Measurements from ENCODE around the gene FITM1. TPM values are rescaled to one million over a fixed set of nuclear protein-coding genes. Genes with fewer than 3 reads are reported as not detected.

The FITM1 gene
- total RNA-seq, 2 donors from 2014 or later, result 1.1 TPM; not detected in 1

DNA sequence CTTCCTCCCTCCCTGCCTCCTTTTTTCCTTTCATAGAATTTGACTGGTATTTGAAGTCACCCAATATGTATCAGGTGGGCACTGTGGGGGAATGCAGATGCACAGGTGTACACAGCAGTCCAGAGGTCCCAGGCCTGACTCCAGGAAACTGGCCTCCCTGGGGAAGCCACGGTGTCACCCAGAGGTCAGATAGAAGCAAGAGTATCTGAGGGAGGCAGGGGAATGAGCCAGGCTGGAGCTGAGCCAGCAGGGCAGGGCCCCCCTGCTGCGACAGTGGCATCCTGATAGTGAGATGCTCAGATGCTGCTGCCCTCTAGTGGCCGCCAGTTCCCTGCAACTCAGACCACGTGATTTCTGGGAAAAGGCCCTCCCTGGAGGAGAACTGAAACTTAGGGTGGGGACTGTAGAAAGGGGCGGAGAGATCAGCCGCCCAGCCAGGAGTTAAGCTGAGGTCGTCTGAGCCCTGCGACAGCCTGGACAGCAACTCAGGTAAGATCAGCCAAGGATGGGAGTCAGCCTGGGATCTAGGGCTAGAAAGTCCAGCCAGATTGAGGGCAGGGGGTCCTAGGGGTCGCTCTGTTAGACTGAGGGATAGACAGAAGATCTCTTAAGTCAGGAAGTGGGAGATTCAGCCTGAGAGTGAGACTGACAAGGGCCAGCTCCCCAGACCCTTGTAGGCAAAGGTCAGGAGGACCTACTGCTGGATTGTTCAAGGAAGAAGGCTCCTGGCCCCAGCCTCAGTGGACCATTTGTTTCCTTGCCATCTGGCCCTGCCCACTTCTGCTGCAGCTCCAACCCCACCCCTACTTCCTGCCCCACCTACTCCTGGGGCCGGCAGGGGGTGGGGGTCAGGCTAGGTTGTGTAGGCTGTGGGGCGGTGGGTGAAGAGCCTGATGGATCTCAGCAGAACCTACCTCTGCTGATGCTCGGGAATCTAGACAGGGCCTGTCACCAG is 30.7 kb downstream of the FITM1 start, which contains the start of gene IRF9:
Gene IRF9, plus strand, starts transcription at position 416 of the 955 bp plus-strand sequence. CDS start 880 bp downstream, outside the sequence.
- Histone ChIP-seq H3K9ac (ENCODE audit: extremely low read depth, low read length, poor library complexity, severe bottlenecking) (peak within 1 kb of the TSS; percentile 28), H3K4me3 (ENCODE audit: low read length) (peak within 1 kb of the TSS; percentile 72), H3K36me3 (ENCODE audit: control insufficient read depth, insufficient read depth, low read length) (peaks cover 50% of the 10 kb centered on the region), H3K27ac (ENCODE audit: low read depth, low read length) (no peak within 1 kb of the TSS), H3K9me3 (ENCODE audit: control insufficient read depth, low read length) (no peaks in the 10 kb centered on the region), H3K27me3 (ENCODE audit: control insufficient read depth, insufficient read depth, low read length, poor library complexity, severe bottlenecking) (no peaks in the 10 kb centered on the region), H3K4me1 (ENCODE audit: control insufficient read depth, insufficient read depth, low read length) (peaks cover 6% of the 10 kb centered on the region)
- Mint-ChIP-seq H3K27me3 (ENCODE audit: insufficient read depth) (no peaks in the 10 kb centered on the region), H3K9me3 (no peaks in the 10 kb centered on the region), H3K36me3 (ENCODE audit: low read depth) (peaks cover 56% of the 10 kb centered on the region), H3K4me3 (peak within 1 kb of the TSS; percentile 52), H3K4me1 (peaks cover 10% of the 10 kb centered on the region), H3K27ac (peak within 1 kb of the TSS; percentile 89)
- WGBS, 2 experiments (ENCODE audit: insufficient coverage in 1 of 2, insufficient read length in 1 of 2), result 4 to 13% methylated on average over 7 to 11 of the region's 12 CpGs
- DNase-seq, result peak; percentile 99
- peak; percentile 96 for TF ChIP-seq CTCF (conservative IDR thresholded peaks at IDR 0.05)

GRCh38 chr14:24162093-24162492 is 31.6 kb downstream of the FITM1 start:
- H3K9me3 ChIP-seq (ENCODE audit: control insufficient read depth, low read length), result no peaks in the 10 kb centered on the region
- H3K4me1 ChIP-seq (ENCODE audit: control insufficient read depth, insufficient read depth, low read length), result peaks cover 6% of the 10 kb centered on the region
- H3K27ac ChIP-seq (ENCODE audit: low read depth, low read length), result no peak overlapping the region
- peak overlapping the region; percentile 52 for H3K4me3 Mint-ChIP-seq
- no peaks in the 10 kb centered on the region for H3K27me3 Mint-ChIP-seq (ENCODE audit: insufficient read depth)
- H3K4me3 ChIP-seq (ENCODE audit: low read length), result peak overlapping the region; percentile 72
- WGBS, 2 experiments (ENCODE audit: insufficient coverage in 1 of 2, insufficient read length in 1 of 2), result 92 to 100% methylated on average over 3 to 8 of the region's 8 CpGs
- H3K36me3 Mint-ChIP-seq (ENCODE audit: low read depth), result peaks cover 58% of the 10 kb centered on the region
- no peak for TF ChIP-seq CTCF (conservative IDR thresholded peaks at IDR 0.05)
- DNase-seq, result no peak
- H3K36me3 ChIP-seq (ENCODE audit: control insufficient read depth, insufficient read depth, low read length), result peaks cover 49% of the 10 kb centered on the region
- no peak overlapping the region for H3K9ac ChIP-seq (ENCODE audit: extremely low read depth, low read length, poor library complexity, severe bottlenecking)
- peaks cover 10% of the 10 kb centered on the region for H3K4me1 Mint-ChIP-seq
- no peaks in the 10 kb centered on the region for H3K27me3 ChIP-seq (ENCODE audit: control insufficient read depth, insufficient read depth, low read length, poor library complexity, severe bottlenecking)
- peak overlapping the region; percentile 89 for H3K27ac Mint-ChIP-seq
- H3K9me3 Mint-ChIP-seq, result no peaks in the 10 kb centered on the region

DNA sequence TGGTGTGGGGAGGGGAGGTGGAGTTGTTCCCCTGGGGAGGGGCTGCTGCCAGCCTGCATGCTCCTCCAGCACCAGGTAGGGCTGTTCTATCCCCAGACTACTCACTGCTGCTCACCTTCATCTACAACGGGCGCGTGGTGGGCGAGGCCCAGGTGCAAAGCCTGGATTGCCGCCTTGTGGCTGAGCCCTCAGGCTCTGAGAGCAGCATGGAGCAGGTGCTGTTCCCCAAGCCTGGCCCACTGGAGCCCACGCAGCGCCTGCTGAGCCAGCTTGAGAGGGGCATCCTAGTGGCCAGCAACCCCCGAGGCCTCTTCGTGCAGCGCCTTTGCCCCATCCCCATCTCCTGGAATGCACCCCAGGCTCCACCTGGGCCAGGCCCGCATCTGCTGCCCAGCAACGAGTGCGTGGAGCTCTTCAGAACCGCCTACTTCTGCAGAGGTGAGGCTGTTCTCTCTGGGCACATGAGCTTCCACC is 34.1 kb downstream of the FITM1 start:
- Mint-ChIP-seq H3K36me3 (ENCODE audit: low read depth) (peaks cover 41% of the 10 kb centered on the region), H3K4me1 (peaks cover 10% of the 10 kb centered on the region), H3K27ac (no peak overlapping the region), H3K9me3 (no peaks in the 10 kb centered on the region), H3K4me3 (no peak overlapping the region), H3K27me3 (ENCODE audit: insufficient read depth) (no peaks in the 10 kb centered on the region)
- Histone ChIP-seq H3K4me1 (ENCODE audit: control insufficient read depth, insufficient read depth, low read length) (peaks cover 6% of the 10 kb centered on the region), H3K9ac (ENCODE audit: extremely low read depth, low read length, poor library complexity, severe bottlenecking) (no peak overlapping the region), H3K9me3 (ENCODE audit: control insufficient read depth, low read length) (no peaks in the 10 kb centered on the region), H3K36me3 (ENCODE audit: control insufficient read depth, insufficient read depth, low read length) (peaks cover 34% of the 10 kb centered on the region), H3K27me3 (ENCODE audit: control insufficient read depth, insufficient read depth, low read length, poor library complexity, severe bottlenecking) (no peaks in the 10 kb centered on the region), H3K4me3 (ENCODE audit: low read length) (no peak overlapping the region), H3K27ac (ENCODE audit: low read depth, low read length) (no peak overlapping the region)
- 92 to 93% methylated on average over 9 to 14 of the region's 14 CpGs for WGBS, 2 experiments (ENCODE audit: insufficient coverage in 1 of 2, insufficient read length in 1 of 2)
- no peak for TF ChIP-seq CTCF (conservative IDR thresholded peaks at IDR 0.05)
- no peak for DNase-seq
